Natural killer cell (primary cell): ENCODE measurements around the gene USH2A. TPM values are rescaled to one million over a fixed set of nuclear protein-coding genes. Genes with fewer than 3 reads are reported as not detected.

Experiments used
- ATAC-seq, 3 donors: fragments of 150-1000 bp in 2 of 3; fragments of 200-7000 bp in 1 of 3; cut with Tn5 transposase; 1 replicate in 1 of 3; 2 replicates in 2 of 3; pipeline ENCODE4 v1.10.0; 2021; ENCODE audit warnings: mild to moderate bottlenecking in 2 of 3, moderate library complexity in 2 of 3
- DNase-seq, 2 donors: peaks; one replicate each; pipeline versions ENCODE4 v3.0.0 to v3.0.0-alpha.2; 2013 to 2021; ENCODE audit warnings: mixed read lengths in 1 of 2
- H3K27ac ChIP-seq: one replicate; pipeline ENCODE4 v1.5.1; 2013; ENCODE audit warnings: mild to moderate bottlenecking, low read length
- H3K27me3 ChIP-seq: one replicate; pipeline ENCODE4 v1.6.1; 2013; ENCODE audit warnings: low read length; ENCODE audit not compliant: control insufficient read depth, insufficient read depth
- H3K36me3 ChIP-seq: one replicate; pipeline ENCODE4 v1.6.1; 2013; ENCODE audit warnings: low read length; ENCODE audit not compliant: control insufficient read depth, insufficient read depth
- H3K4me1 ChIP-seq: one replicate; pipeline ENCODE4 v1.6.1; 2013; ENCODE audit warnings: low read length; ENCODE audit not compliant: control insufficient read depth, insufficient read depth
- H3K4me3 ChIP-seq: one replicate; pipeline ENCODE4 v1.5.1; 2013; ENCODE audit warnings: low read length
- H3K9me3 ChIP-seq: one replicate; pipeline ENCODE4 v1.6.1; 2013; ENCODE audit warnings: low read length; ENCODE audit not compliant: control insufficient read depth, insufficient read depth
- H3K27ac Mint-ChIP-seq, 2 donors: one replicate each; pipeline ENCODE4 v1.8.0; 2022; ENCODE audit warnings: mild to moderate bottlenecking in 2 of 2, mixed read lengths in 2 of 2, moderate library complexity in 1 of 2
- H3K27me3 Mint-ChIP-seq, 2 donors: one replicate each; pipeline ENCODE4 v1.8.0; 2022; ENCODE audit warnings: low read depth in 2 of 2, mixed read lengths in 2 of 2
- H3K36me3 Mint-ChIP-seq: one replicate; pipeline ENCODE4 v1.8.0; 2022; ENCODE audit warnings: mixed read lengths
- H3K4me1 Mint-ChIP-seq, 2 donors: one replicate each; pipeline ENCODE4 v1.8.0; 2022; ENCODE audit warnings: mixed read lengths in 2 of 2
- H3K4me3 Mint-ChIP-seq: one replicate; pipeline ENCODE4 v1.8.0; 2022; ENCODE audit warnings: mild to moderate bottlenecking, moderate library complexity, mixed read lengths
- H3K9me3 Mint-ChIP-seq, 2 donors: one replicate each; pipeline ENCODE4 v1.8.0; 2022; ENCODE audit warnings: mixed read lengths in 2 of 2
- CTCF ChIP-seq: fragments of 200-600 bp; IDR thresholded peaks from one replicate; pipeline ENCODE4 v1.8.0; 2022; ENCODE audit warnings: antibody characterized with exemption
- WGBS: methylation state at CpG from one replicate; pipeline ENCODE4 v1.1.7; 2013; ENCODE audit warnings: missing lambda C conversion rate; ENCODE audit not compliant: insufficient coverage; 5-methylcytosine and 5-hydroxymethylcytosine counted together
- intact Hi-C: fragments of 100-400 bp; cut with micrococcal nuclease; formaldehyde crosslinking; loops from one replicate; pipeline ENCODE4 v1.14.2; 2022
- total RNA-seq, 4 donors: library from RNA; stranded (reverse); fragments of 120-200 nt in 1 of 4; gene quantifications; one replicate each; pipeline versions ENCODE4 v1.2.3 to v1.2.4, GENCODE V29; 2013 to 2022

The USH2A gene
- total RNA-seq, 3 donors from 2014 or later (not counting 1 experiment from before 2014, with no cell fraction given): not detected

- no peak overlapping the region for H3K27ac ChIP-seq
- no peaks in the 10 kb centered on the region for H3K27me3 ChIP-seq
- Mint-ChIP-seq H3K9me3 (peaks cover 1 to 14% of the 10 kb centered on the region in 2 donors), H3K4me3 (no peak overlapping the region), H3K36me3 (peaks cover 4% of the 10 kb centered on the region), H3K4me1 (no peaks in the 10 kb centered on the region), H3K27me3 (no peaks in the 10 kb centered on the region), H3K27ac (no peak overlapping the region)
- H3K4me3 ChIP-seq: no peak overlapping the region
- 91% methylated on average over 8 of the region's 9 CpGs for WGBS
- no peaks in the 10 kb centered on the region for H3K9me3 ChIP-seq
- no peaks in the 10 kb centered on the region for H3K4me1 ChIP-seq
- intact Hi-C loops: no loop called here
- H3K36me3 ChIP-seq: no peaks in the 10 kb centered on the region
- ATAC-seq (no peak), DNase-seq (no peak)
- no peak for TF ChIP-seq CTCF
Measured at GRCh38 chr1:215963621-215964020, 459.6 kb downstream of the USH2A start.

GRCh38 chr1:215963040-215963439, 460.2 kb downstream of the USH2A start:
- no peak overlapping the region for H3K4me3 ChIP-seq
- H3K27me3 ChIP-seq: no peaks in the 10 kb centered on the region
- 69% methylated on average over 1 of the region's 1 CpG for WGBS
- H3K9me3 ChIP-seq: no peaks in the 10 kb centered on the region
- no peak overlapping the region for H3K4me3 Mint-ChIP-seq
- no peaks in the 10 kb centered on the region for H3K4me1 ChIP-seq
- H3K27ac Mint-ChIP-seq: no peak overlapping the region
- peaks cover 7% of the 10 kb centered on the region for H3K36me3 Mint-ChIP-seq
- no peak for DNase-seq
- no peaks in the 10 kb centered on the region for H3K36me3 ChIP-seq
- no peak for TF ChIP-seq CTCF
- intact Hi-C loops: no loop called here
- H3K9me3 Mint-ChIP-seq: peaks cover 3 to 15% of the 10 kb centered on the region in 2 donors
- no peaks in the 10 kb centered on the region for H3K27me3 Mint-ChIP-seq
- H3K4me1 Mint-ChIP-seq: no peaks in the 10 kb centered on the region
- no peak overlapping the region for H3K27ac ChIP-seq
- ATAC-seq: no peak

- no CpG with 5 or more reads among the region's 1 CpG for WGBS
- no peaks in the 10 kb centered on the region for H3K27me3 Mint-ChIP-seq
- H3K4me3 Mint-ChIP-seq: no peak overlapping the region
- ATAC-seq (no peak), DNase-seq (no peak)
- no peak overlapping the region for H3K27ac ChIP-seq
- no peaks in the 10 kb centered on the region for H3K27me3 ChIP-seq
- H3K36me3 ChIP-seq: no peaks in the 10 kb centered on the region
- TF ChIP-seq CTCF: no peak
- H3K36me3 Mint-ChIP-seq: peaks cover 7% of the 10 kb centered on the region
- no peaks in the 10 kb centered on the region for H3K9me3 ChIP-seq
- no peak overlapping the region for H3K27ac Mint-ChIP-seq
- no peak overlapping the region for H3K4me3 ChIP-seq
- no peaks in the 10 kb centered on the region for H3K4me1 ChIP-seq
- intact Hi-C loops: no loop called here
- H3K9me3 Mint-ChIP-seq: peaks cover 5 to 14% of the 10 kb centered on the region in 2 donors
- no peaks in the 10 kb centered on the region for H3K4me1 Mint-ChIP-seq
Measured at GRCh38 chr1:215958841-215959240, 464.4 kb downstream of the USH2A start.

- peaks cover 7% of the 10 kb centered on the region for H3K36me3 Mint-ChIP-seq
- H3K9me3 Mint-ChIP-seq: peaks cover 5 to 12% of the 10 kb centered on the region in 2 donors
- Histone ChIP-seq H3K27me3 (no peaks in the 10 kb centered on the region), H3K9me3 (no peaks in the 10 kb centered on the region), H3K27ac (no peak overlapping the region), H3K36me3 (no peaks in the 10 kb centered on the region), H3K4me3 (no peak overlapping the region), H3K4me1 (no peaks in the 10 kb centered on the region)
- intact Hi-C loops: no loop called here
- ATAC-seq (no peak), DNase-seq (no peak)
- 60% methylated on average over 7 of the region's 7 CpGs for WGBS
- no peak overlapping the region for H3K4me3 Mint-ChIP-seq
- TF ChIP-seq CTCF: no peak
- no peaks in the 10 kb centered on the region for H3K27me3 Mint-ChIP-seq
- H3K27ac Mint-ChIP-seq: no peak overlapping the region
- no peaks in the 10 kb centered on the region for H3K4me1 Mint-ChIP-seq
Measured at GRCh38 chr1:215957663-215958062, 465.6 kb downstream of the USH2A start.
